ENCODE results near the gene GATA3.
A peak's percentile ranks its signal among the peaks of the same experiment; 100 is the strongest.

GATA3 gene

DNA sequence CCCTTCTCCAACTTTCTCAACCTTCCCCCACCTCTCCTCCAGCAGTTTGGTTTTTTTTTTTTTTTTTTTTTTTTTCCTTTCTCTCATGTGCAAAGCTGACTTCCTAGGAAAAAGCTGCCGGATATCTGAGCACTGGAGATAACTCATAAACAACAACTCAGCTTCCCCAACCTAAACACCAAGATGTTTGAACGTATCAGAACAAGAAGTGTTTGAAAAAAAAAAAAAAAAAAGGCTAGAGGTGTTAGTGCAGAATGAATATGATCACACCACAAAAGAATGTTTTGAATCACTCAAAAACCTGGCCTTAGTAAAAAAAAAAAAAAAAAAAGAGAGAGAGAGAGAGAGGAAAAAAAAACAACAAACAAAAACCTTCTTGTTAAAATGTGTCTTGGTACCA is 11.2 kb downstream of the GATA3 start:
- no peak for DNase-seq

DNA sequence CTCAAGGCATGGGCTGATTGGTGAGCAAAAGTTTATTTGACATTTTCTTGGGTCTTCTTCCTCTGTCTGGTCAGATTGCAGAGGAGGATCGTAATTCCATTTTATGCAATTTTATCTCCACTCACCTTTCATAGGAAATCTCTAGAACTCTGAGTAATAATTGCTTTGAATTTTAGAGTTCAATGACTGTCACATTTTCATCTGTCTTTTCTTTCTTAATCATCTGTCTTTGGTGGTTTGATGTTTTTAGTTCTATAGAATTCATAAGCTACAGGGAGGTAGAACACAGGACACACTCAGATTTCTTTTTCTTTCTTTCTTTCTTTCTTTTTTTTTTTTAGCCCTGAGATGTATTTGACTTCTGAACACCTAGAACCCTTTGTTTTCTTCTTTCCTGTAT is 11.6 kb downstream of the GATA3 start:
- DNase-seq: no peak

DNA sequence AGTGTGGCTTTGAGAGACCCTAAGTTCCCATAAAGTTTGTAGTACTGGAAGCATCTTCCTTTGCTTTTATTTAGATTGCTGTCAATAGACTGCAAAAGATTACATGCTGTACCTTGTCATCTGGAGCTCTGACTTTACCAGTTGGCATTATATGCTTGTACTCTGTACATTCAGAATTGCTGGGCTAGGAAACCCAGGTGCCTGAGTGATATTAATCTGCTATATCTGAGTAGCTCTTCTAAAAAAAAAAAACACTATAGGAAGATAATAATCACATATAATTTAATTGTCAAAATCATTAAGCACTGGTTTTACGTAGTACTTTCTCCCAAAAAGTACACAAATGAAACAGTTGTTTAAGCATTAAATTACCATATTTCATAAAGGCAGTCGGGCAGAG is 12.3 kb downstream of the GATA3 start:
- DNase-seq: no peak

DNA sequence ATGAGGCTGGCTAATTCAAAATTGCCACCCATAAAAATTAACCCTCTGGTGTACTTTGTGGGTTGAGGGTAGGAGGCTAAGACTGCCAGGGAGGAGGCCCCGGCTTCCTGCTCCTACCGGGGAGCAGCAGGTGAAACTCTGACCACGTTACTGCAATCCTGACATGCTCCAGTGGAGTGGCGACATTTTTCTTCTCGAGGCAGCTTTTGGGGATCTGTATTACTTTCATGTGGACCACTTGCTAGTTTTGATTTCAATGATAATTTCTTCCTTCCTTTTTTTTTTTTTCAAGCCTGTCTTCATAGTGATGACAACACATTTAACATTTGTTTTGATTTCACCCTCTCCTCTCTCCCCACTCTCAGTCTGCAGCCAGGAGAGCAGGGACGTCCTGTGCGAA is 14.6 kb downstream of the GATA3 start:
- DNase-seq: no peak

DNA sequence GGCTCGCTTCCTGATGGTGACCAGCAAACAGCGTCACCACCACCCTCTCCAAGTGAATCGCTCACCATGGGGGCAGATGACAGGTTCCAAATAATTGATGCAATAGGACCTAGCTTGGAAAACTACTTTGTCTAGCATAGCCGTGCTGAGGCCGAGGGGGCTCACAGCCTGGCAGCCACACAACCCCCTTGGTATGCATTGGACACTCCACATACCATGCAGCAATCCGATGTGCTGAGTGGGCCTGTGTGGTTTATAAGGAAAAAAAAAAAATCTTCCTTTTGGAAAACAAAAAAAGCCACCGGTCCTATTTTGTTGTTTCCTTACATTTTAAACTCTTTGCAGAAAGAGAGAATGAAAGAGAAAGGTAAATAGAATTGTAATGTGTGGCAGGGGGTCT is 15.1 kb downstream of the GATA3 start:
- DNase-seq: no peak

DNA sequence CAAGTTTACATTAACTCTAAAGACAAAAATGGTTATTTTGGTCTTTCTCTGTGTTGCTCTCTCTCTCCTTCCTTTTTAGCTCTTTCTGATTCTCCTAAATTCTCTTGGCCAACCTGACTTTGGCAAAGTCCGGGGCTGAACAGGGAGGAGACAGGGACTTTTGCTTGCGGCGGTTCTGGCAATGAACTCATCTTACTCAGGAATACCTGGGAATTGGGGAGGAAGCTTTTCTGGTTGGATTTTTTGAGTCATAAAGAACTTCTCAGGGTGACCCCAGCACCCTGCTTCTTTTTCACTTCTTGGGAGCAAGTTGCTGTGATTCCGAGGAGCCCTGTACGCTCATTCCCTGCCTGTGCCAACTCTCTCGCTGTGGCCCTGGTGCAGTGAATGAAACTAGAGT is 16.0 kb downstream of the GATA3 start:
- no peak for DNase-seq

DNA sequence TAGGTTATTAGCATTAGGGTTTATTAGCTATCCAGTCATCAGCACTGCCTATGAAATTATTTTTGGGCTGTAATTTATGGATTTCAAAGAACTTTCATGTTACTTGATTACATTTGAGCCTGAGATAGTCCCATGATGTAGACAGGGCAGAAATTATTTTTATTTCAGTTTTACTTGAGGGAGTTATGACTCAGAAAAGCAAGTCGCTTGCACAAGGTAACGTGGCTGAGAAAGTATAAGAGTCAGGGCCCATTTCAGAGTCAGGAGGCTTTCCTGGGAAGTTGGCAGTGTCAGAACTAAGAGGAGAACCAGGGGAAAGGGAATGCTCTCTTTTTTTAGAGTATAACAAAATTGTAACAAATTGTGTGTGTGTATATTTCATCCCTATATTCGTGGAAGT is 16.5 kb downstream of the GATA3 start:
- DNase-seq: no peak

DNA sequence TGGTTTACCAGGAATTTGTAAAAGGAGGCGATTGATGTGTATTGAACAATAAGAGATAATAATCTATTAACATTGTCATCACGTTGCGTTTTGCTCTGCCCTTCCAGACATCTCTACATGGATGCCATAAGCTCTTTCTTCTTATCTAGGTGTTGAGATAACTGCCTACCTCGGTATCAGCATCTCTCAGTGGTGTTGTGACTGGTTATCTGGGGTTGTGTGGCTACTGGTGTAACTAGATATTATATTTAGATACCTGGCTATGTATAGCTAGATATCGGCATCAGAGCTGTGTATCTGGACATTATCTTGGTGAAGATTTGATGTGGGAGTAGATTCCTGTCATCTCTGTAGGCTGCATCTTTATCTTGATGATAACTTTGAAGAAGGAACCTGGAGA is 17.2 kb downstream of the GATA3 start:
- DNase-seq: no peak

DNA sequence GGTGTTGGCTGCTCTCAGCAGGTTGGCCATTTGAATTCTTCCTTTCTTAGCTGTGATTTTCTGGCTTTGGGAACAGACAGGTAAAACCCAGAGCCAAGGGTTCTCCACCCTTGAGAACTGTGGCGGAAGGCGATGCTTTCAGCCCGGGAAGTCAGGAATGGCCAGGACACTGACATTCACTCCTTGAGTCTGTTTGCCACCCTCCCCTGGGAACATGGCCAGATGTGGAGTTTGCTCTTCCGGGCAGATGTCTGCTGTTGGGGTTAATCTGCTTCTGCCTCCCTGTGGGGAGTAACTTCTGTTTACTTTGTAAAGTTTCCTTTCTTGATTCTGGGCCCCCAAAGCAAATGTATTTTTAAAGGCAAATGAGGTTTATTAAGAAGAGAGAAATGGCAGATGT is 17.7 kb downstream of the GATA3 start:
- no peak for DNase-seq

DNA sequence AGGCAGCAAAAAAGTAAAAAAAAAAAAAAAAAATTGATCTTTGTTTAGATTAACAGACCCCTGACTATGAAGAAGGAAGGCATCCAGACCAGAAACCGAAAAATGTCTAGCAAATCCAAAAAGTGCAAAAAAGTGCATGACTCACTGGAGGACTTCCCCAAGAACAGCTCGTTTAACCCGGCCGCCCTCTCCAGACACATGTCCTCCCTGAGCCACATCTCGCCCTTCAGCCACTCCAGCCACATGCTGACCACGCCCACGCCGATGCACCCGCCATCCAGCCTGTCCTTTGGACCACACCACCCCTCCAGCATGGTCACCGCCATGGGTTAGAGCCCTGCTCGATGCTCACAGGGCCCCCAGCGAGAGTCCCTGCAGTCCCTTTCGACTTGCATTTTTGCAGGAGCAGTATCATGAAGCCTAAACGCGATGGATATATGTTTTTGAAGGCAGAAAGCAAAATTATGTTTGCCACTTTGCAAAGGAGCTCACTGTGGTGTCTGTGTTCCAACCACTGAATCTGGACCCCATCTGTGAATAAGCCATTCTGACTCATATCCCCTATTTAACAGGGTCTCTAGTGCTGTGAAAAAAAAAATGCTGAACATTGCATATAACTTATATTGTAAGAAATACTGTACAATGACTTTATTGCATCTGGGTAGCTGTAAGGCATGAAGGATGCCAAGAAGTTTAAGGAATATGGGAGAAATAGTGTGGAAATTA is 19.4 kb downstream of the GATA3 start:
- DNase-seq: no peak

DNA sequence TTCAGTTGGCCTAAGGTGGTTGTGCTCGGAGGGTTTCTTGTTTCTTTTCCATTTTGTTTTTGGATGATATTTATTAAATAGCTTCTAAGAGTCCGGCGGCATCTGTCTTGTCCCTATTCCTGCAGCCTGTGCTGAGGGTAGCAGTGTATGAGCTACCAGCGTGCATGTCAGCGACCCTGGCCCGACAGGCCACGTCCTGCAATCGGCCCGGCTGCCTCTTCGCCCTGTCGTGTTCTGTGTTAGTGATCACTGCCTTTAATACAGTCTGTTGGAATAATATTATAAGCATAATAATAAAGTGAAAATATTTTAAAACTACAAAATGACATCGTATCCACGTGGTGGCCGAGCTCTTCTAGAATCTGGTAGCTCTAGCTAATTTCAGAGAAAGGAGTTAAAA is 20.4 kb downstream of the GATA3 start:
- no peak for DNase-seq

DNA sequence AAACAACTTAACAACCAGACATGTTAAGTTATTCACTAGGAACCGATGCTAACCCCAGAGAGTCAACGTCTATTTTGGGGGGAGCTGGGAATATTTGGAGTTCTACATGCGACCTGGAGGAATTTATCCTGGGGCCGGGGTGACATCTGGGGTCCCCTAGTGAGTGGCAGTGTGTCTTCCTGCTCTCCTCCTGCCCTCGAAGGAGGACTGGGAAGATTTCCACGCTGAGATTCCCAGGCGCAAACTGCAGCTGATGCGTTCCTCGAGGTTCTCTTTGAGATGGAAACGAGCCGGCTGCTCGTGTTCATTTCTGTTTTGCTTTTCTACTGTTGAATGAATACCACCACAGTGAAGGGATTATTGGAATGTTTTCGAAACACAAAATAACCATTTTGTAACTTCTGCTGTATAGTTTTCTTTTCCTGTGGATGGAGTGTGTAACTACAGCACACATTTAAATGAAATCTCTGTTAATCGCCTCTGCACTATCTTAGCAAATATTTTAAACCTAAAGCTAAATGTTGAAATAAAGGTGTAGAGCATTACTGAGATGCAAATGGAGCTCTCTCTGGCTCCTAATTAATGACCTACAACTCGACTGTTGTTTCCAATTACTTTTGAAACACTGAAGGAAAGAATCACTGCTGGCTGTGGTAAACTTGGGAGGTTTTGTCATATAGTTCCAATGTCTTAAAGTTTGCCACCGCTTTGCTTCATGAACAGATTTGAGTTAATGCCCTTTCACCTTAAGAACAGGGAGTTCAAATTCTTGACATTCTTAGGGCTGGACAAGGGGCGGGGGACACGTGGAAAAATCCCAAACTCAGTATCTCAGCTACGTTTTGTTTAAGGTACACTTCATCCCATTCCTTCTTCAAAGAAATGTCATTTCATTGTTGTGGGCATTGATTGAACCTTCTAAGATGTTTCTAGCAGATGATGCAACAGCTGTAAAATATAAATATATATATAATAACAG is 21.1 kb downstream of the GATA3 start:
- DNase-seq: no peak

DNA sequence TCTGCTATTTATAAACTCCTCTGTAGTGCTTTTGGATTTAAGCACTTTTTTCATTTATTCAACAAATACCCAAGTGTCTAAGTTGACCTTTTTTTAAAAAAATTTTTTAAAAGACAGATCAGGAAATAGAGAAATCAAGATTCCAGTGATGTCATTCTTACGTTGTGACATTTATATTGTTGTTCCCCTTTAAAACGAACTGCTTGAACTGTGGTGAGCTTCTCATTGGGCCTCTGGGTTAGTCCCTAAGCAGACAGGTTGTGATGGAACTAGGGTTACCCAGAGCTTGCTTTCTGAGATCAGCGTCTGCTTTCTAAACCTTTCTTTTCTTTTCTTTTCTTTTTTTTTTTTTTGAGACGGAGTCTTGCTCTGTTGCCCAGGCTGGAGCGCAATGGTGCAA is 22.4 kb downstream of the GATA3 start:
- DNase-seq: no peak

DNA sequence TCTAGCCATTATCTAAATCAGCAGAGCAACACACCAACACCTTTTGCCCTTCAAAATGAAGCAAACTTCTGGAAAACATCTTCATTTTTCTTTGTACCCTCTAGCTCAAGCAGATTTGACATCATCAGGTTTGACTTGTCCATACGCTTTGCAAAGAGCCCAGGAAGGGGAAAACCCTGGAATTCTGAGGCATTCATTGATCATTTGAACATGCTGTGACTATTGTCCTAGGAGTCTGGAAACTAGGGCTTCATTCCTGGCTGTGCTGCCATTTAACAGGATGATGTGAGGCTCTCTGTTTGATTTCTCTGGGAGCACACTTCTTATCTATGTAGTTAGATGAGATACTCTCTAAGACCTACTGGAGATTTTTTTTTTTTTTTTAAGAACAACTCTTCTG is 23.5 kb downstream of the GATA3 start:
- DNase-seq: no peak

DNA sequence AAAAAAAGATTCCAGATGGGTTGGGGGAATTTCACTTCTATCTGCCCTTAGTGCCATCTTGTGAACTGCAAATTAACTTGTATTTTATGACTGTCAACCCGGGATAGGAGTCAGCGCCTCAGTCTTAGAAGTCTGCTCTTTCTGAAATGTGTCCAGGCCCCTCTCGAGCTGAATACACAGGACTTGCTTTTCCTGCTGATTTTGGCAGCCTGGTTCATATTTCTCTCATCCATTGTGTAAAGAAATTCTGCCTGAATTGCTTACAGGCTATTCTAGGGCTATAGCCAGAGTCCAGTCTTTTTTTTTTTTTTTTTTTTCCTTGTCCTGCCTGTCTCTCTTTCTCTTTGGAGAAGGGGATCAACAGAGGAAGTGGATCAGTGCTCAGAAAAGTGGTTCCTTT is 24.6 kb downstream of the GATA3 start:
- DNase-seq: no peak

DNA sequence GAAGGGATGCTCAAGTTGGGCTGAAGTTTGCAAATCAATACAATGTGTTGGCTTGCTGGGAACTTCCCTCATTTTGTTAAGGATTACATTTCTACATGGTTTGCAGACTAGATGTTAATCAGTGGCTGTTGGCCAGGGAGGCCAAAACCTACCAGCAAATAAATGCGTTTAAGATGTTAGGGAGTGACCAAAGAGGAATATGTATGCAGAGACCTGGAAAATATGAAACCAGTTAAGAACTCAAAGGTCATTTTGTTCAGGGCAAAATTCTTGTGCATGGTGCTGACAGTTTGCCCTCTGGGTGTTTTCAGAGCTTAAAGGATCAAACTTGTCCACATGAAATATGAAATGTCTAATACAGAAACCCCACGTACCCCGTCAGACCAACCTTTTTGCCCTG is 30.3 kb downstream of the GATA3 start:
- DNase-seq: no peak

DNA sequence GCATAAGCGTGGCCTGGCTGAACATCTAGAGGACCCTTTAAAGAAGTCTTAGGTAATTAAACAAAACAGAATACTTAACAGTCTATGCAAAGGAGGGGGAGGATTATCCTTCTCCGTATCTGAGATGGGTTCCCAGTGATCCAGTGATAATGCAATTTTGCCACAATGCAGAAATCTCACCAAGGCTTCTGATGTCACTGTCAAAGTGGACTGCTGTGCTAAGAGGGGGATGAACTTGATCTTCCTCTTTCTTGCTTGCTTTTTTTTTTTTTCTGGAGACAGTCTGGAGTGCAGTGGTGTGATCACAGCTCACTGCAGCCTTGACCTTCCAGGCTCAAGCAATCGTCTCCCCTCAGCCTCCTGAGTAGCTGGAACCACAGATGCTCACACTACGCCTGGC is 30.8 kb downstream of the GATA3 start:
- no peak for DNase-seq

DNA sequence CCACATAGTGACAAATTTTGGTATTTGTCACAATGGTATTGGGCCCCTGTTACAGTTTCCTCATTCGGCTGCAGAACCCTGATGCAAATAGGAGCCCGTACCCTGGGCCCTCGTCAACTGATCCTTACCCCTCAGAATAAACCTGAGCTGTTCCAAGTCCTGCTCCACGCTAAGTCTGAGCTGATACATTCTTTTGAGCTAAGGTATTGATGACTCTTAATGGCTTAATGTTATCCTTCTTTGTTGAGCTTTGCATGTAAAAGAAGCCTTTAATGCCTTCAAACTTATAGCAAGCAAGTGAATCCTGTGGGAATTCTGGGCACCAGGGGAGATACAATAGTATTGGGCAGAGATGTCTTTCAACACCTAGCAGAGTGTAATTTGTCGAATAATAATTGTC is 31.8 kb downstream of the GATA3 start:
- DNase-seq: no peak

DNA sequence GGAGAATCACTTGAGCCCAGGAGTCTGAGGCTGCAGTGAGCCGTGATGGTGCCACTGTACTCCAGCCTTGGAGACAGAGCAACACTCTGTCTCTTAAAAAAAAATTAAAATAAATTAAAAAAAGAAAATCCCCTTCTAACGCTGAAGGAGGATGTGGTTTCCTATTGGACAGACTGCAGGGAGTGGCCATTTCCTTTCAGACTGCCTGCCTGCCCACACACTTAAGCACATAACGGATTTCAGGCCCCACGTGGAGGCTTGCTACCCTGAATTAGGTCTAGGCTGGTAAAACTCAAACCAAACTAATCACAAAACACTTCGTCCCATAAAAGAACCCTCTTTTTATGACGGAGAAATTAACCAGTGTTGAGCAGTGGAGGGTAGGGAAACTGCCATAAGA is 34.0 kb downstream of the GATA3 start:
- peak; percentile 62 for DNase-seq

DNA sequence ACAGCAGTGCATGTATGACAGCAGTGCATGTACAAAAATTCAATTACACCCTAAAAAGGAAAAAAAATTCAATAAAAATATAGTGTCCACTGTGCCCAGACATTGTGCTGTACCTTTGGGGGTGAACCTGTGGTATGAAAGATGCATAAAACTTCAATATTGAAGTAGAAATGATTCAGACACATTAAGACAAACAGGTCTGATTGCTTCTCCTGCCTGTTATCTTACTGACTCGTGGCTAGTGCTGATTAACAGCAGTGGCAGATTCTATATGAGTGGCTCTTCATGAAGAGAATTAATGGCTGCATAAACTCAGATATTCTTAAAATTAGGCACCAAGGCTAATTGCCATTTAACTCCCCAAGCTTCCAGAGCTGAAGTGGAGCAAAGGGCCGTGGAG is 37.9 kb downstream of the GATA3 start:
- DNase-seq: no peak

DNA sequence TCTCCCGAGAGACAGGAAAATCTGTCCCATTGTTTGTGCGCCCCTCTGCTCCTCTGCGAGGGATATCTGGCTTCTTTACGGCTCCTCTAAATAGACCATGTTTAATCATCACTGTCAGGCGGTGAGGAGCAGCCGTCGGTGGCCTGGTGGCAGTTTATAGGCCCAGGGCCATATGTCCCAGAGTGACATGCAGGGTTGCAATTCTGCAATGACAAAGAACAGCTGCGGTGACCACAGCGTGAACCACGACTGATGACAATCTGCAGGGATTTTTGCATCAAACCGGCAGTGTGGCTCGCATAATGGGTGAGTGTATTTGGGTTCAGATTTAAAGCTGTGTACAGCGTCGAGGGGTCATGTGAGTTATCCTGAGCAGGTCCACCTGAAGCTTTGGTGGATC is 41.5 kb downstream of the GATA3 start:
- no peak for DNase-seq

DNA sequence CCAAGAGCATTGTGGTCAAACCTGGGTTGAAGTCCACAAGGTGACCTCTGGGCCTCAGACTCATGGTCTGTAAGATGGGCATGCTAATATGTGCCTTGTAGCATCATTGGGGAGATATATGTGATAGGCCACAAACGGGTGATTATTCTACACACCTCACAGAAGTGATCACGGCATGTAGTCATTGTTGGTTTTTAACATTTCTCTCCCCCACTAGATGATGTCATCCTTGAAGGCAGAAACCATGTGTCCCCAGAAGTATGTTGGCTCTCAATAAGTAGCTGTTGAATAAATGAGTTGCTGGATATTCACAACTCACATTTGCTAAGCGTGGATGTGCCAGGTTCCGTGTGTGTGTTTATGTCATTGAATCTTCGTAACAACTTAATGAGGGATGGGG is 42.4 kb downstream of the GATA3 start:
- no peak for DNase-seq

DNA sequence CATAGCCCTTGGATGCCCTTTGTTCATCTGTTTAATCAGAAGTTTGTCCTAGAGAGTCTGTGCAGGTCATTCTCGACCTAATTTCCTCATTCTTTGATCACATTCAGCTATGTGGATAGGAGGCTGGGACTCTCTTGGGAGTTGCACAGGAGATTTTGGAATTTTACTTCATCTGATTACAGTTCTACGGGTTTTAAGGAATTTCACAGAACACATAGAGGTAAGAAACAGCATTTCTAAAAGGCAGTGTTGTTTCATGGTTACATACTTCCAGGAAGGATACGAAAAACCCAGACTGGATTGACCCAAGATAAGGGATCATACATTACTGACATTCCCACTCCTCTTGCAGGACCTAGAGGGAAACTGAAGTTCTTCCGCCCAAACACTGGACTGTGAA is 45.9 kb downstream of the GATA3 start:
- DNase-seq: no peak

DNA sequence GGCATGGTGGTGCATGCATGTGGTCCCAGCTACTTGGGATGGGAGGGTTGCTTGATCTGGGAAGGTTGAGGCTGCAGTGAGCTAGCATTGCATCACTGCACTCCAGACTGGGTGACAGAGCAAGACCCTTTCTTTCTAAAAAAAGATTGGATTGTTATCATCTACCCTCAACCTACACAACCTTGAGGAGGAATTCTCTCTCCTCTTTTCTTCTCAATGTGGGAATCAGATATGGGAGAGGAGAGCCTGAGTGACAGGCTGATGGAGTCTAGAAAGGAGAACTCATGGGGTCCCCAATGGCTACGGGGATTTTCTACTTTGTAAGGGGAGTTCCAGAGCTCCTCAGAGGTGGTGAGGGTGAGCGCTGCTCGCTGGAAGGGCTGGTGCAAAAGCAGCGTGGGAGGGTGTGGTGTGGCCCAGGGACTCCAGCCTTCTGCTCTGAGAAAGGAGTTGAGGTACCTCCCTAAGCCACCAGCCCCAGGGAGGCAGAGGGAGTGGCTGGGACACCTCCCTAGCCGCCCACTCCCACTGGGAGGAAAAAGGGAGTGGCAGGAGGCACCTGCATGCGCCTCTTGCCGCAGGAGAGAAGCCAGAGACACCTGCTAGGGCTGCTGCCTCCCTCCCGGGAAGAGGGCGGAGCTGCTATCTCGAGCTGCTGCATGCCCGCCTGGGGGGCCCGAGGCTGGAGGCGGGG is 48.4 kb downstream of the GATA3 start:
- no peak for DNase-seq

Data from activated CD8-positive, alpha-beta memory T cell treated with anti-CD3 and anti-CD28 coated beads for 24 hours (primary cell).